PC-3 (cell line): ENCODE results near the gene LRP1B.

Source experiments
- CTCF ChIP-seq: fragments of 300-600 bp; sonication (generic); conservative IDR thresholded peaks from 2 replicates; pipeline ENCODE4 v1.5.1; 2017; ENCODE audit warnings: antibody characterized with exemption, low read depth, mild to moderate bottlenecking, low read length
- EZH2 ChIP-seq: fragments of 300-600 bp; sonication (generic); IDR thresholded peaks from one replicate; pipeline ENCODE4 v1.6.1; 2017; ENCODE audit warnings: antibody characterized with exemption, mild to moderate bottlenecking, low read length; ENCODE audit not compliant: unreplicated experiment

DNA sequence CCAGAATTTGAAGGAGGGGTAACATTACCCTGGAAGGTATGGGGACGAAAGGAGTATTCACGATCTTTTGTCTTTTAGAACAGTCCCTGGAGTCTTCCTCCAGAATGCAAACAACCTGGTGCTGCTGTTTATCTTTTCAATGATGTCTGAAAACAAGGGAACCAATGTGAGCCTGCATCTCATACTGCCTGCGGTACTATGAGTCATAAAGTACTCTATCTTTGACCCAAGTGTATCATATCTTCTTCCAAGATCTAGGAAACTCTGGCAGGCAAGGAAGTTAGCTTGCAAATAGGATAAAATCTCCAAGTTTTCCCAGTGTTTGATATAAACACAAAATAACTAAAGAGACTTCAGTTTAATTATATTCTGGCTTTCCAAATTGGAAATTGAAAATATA lies 968.5 kb downstream of the LRP1B start:
- TF ChIP-seq CTCF = no peak
- TF ChIP-seq EZH2 = no peak
